PC-3 (cell line): ENCODE measurements around the gene PRDX5. TPM values are rescaled to one million over a fixed set of nuclear protein-coding genes. Genes with fewer than 3 reads are reported as not detected.
A peak's percentile ranks its signal among the peaks of the same experiment; 100 is the strongest.

Experiments used
- ATAC-seq: fragments of 200-7000 bp; cut with Tn5 transposase; 2 replicates; pipeline ENCODE4 v1.9.1; 2020; ENCODE audit warnings: mild to moderate bottlenecking, moderate library complexity
- BruUV-seq: library from RNA; stranded (reverse); fragments of 400-500 nt; replicated peaks from 2 replicates; lab custom pipeline; 2021; lab: Mats Ljungman, UMichigan
- CTCF ChIA-PET: fragments of 300-600 bp; sonication (Branson Sonifier 250); formaldehyde crosslinking; loops from one replicate; lab custom pipeline; 2022; ENCODE audit warnings: antibody characterized with exemption; lab: Charles Lee
- POLR2A ChIA-PET: fragments of 300-600 bp; sonication (Branson Sonifier 250); formaldehyde crosslinking; loops from one replicate; lab custom pipeline; 2022; ENCODE audit warnings: antibody characterized with exemption; ENCODE audit not compliant: unreplicated experiment; lab: Charles Lee
- DNase-seq: peaks from one replicate; pipeline ENCODE4 v3.0.0-alpha.2; 2015
- H2AFZ ChIP-seq: fragments of 300-600 bp; sonication (generic); 2 replicates; pipeline ENCODE4 v1.6.0; 2016; ENCODE audit warnings: antibody characterized with exemption, low read length
- H3F3A ChIP-seq: fragments of 300-600 bp; sonication (generic); one replicate; pipeline ENCODE4 v1.6.0; 2017; ENCODE audit warnings: antibody characterized with exemption, low read length, control low read depth, mild to moderate bottlenecking; ENCODE audit not compliant: unreplicated experiment
- H3K27ac ChIP-seq: fragments of 300-600 bp; sonication (generic); 2 replicates; pipeline ENCODE4 v1.5.1; 2016; ENCODE audit warnings: mild to moderate bottlenecking, low read length
- H3K27me3 ChIP-seq: fragments of 300-600 bp; sonication (generic); 2 replicates; pipeline ENCODE4 v1.6.1; 2016; ENCODE audit warnings: low read length, mixed read lengths
- H3K36me3 ChIP-seq: fragments of 300-600 bp; sonication (generic); 2 replicates; pipeline ENCODE4 v1.6.1; 2016; ENCODE audit warnings: low read depth, mixed run types, low read length, mixed read lengths
- H3K4me1 ChIP-seq: fragments of 300-600 bp; sonication (generic); 2 replicates; pipeline ENCODE4 v1.5.1; 2016; ENCODE audit warnings: low read length; ENCODE audit not compliant: insufficient read depth
- H3K4me2 ChIP-seq: fragments of 300-600 bp; sonication (generic); 2 replicates; pipeline ENCODE4 v1.6.0; 2016; ENCODE audit warnings: low read length
- H3K4me3 ChIP-seq: fragments of 300-600 bp; sonication (generic); 2 replicates; pipeline ENCODE4 v1.5.1; 2016; ENCODE audit warnings: mild to moderate bottlenecking, low read length, mixed read lengths
- H3K79me2 ChIP-seq: fragments of 300-600 bp; sonication (generic); 2 replicates; pipeline ENCODE4 v1.6.1; 2017; ENCODE audit warnings: low read length, mixed read lengths
- H3K9ac ChIP-seq: fragments of 300-600 bp; sonication (generic); 2 replicates; pipeline ENCODE4 v1.6.0; 2016; ENCODE audit warnings: mild to moderate bottlenecking, low read length
- H3K9me2 ChIP-seq: fragments of 300-600 bp; sonication (generic); replicated peaks from 2 replicates; pipeline ENCODE4 v1.6.1; 2016; ENCODE audit warnings: mixed run types, low read length, mixed read lengths
- H3K9me3 ChIP-seq: fragments of 300-600 bp; sonication (generic); 2 replicates; pipeline ENCODE4 v1.6.1; 2016; ENCODE audit warnings: low read length, mixed read lengths
- H4K20me1 ChIP-seq: fragments of 300-600 bp; sonication (generic); 2 replicates; pipeline ENCODE4 v1.6.1; 2016; ENCODE audit warnings: low read length, mixed read lengths
- EZH2 ChIP-seq: fragments of 300-600 bp; sonication (generic); IDR thresholded peaks from one replicate; pipeline ENCODE4 v1.6.1; 2017; ENCODE audit warnings: antibody characterized with exemption, mild to moderate bottlenecking, low read length; ENCODE audit not compliant: unreplicated experiment
- EZH2phosphoT487 ChIP-seq: fragments of 300-600 bp; sonication (generic); IDR thresholded peaks from 2 replicates; pipeline ENCODE4 v1.6.1; 2018; ENCODE audit warnings: mild to moderate bottlenecking, antibody characterized with exemption, low read length, borderline replicate concordance
- intact Hi-C: fragments of 100-400 bp; cut with micrococcal nuclease; formaldehyde crosslinking; loops from 2 replicates; pipeline ENCODE4 v1.9.0; 2023
- total RNA-seq: library from RNA; depleted of rRNA; stranded (reverse); fragments of >200 nt; gene quantifications from 2 replicates; pipeline ENCODE4 v1.2.3, GENCODE V29; 2014
- TF ChIP-seq, protein P1 (sequence below): fragments of 300-600 bp; sonication (generic); conservative IDR thresholded peaks from 2 replicates; pipeline ENCODE4 v1.5.1; 2017; ENCODE audit warnings: antibody characterized with exemption, low read depth, mild to moderate bottlenecking, low read length

PRDX5 gene
- total RNA-seq, 1 experiment from 2014 or later = 467 TPM

GRCh38 chr11:64284962-64285884 lies 32.7 kb upstream of the PRDX5 start, which contains the start of gene GPR137:
TSS of gene GPR137 (plus strand) at chr11:64285848. CDS start at chr11:64286525, 677 bp downstream.
- CTCF ChIA-PET = interaction anchor here (1.0 to 1.1 kb wide), 2 partner anchors 9 to 33 kb away, joined by 3 read pairs; no protein-coding TSS in a partner anchor
- intact Hi-C loops = loop anchor here (2.0 kb wide), 2 partner anchors 14 to 16 kb away; partner anchors contain the start of gene CATSPERZ
- no peaks in the 10 kb centered on the region for H3F3A ChIP-seq
- peaks cover 18% of the 10 kb centered on the region for H3K4me1 ChIP-seq
- H3K4me3 ChIP-seq = peak within 1 kb of the TSS; percentile 73
- TF ChIP-seq EZH2 (no peak), EZH2phosphoT487 (no peak)
- TF ChIP-seq, protein P1, sequence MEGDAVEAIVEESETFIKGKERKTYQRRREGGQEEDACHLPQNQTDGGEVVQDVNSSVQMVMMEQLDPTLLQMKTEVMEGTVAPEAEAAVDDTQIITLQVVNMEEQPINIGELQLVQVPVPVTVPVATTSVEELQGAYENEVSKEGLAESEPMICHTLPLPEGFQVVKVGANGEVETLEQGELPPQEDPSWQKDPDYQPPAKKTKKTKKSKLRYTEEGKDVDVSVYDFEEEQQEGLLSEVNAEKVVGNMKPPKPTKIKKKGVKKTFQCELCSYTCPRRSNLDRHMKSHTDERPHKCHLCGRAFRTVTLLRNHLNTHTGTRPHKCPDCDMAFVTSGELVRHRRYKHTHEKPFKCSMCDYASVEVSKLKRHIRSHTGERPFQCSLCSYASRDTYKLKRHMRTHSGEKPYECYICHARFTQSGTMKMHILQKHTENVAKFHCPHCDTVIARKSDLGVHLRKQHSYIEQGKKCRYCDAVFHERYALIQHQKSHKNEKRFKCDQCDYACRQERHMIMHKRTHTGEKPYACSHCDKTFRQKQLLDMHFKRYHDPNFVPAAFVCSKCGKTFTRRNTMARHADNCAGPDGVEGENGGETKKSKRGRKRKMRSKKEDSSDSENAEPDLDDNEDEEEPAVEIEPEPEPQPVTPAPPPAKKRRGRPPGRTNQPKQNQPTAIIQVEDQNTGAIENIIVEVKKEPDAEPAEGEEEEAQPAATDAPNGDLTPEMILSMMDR = no peak
- no peaks in the 10 kb centered on the region for H3K9me2 ChIP-seq
- H3K79me2 ChIP-seq = peaks cover 28% of the 10 kb centered on the region
- H3K4me2 ChIP-seq = peak within 1 kb of the TSS; percentile 90
- peak within 1 kb of the TSS; percentile 88 for H2AFZ ChIP-seq
- peak; percentile 79 for DNase-seq
- peak; percentile 47 for ATAC-seq
- no peaks in the 10 kb centered on the region for H4K20me1 ChIP-seq
- peak within 1 kb of the TSS; percentile 75 for H3K9ac ChIP-seq
- H3K27me3 ChIP-seq = no peaks in the 10 kb centered on the region
- TSS peak; percentile 91 for BruUV-seq
- H3K27ac ChIP-seq = peak within 1 kb of the TSS; percentile 62
- H3K9me3 ChIP-seq = no peaks in the 10 kb centered on the region
- H3K36me3 ChIP-seq = no peaks in the 10 kb centered on the region
- POLR2A ChIA-PET = no interaction called here

DNA sequence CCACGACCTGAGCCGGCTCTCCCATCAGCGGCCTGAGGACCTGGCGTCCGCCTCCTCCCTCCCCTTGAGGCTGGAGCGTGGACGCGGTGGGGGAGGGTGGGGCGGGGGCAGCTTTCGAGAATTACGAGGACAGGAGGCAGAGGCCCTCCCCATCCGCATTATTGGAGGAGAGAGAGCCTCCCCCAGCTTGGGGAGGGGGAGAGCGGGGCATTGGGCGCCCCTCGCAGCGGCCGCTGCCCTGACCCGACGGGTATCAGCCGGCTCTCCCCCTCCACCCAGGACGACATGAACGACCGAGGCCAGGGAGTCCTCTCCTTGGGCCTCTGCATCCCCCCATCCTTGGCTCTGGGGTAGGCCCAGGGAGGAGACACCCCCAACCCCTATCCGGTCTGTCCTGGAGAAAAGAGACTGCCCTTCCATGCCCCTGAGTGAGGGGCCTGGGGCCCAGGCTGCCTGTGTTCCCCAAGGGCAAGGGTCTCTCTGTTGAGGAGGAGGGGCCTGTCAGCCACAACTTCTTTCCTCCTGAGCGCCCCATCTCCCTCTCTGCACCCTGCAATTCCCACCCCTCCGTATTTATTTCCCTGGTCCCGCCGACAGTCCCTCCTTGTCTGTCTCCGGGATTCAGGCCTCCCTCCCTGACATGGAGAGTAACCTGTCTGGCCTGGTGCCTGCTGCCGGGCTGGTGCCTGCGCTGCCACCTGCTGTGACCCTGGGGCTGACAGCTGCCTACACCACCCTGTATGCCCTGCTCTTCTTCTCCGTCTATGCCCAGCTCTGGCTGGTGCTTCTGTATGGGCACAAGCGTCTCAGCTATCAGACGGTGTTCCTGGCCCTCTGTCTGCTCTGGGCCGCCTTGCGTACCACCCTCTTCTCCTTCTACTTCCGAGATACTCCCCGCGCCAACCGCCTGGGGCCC lies 31.8 kb upstream of the PRDX5 start:
- peak overlapping the region; percentile 90 for H3K4me2 ChIP-seq
- H3F3A ChIP-seq = no peaks in the 10 kb centered on the region
- peaks cover 18% of the 10 kb centered on the region for H3K4me1 ChIP-seq
- no peaks in the 10 kb centered on the region for H3K9me2 ChIP-seq
- peak; percentile 22 for ATAC-seq
- no peaks in the 10 kb centered on the region for H3K9me3 ChIP-seq
- H3K4me3 ChIP-seq = peak overlapping the region; percentile 73
- H3K27ac ChIP-seq = no peak overlapping the region
- peak; percentile 55 for DNase-seq
- no peaks in the 10 kb centered on the region for H3K36me3 ChIP-seq
- CTCF ChIA-PET = interaction anchor here (1.0 kb wide), 1 partner anchor 34 kb away, joined by 3 read pairs; no protein-coding TSS in a partner anchor
- H2AFZ ChIP-seq = peak overlapping the region; percentile 88
- peaks cover 5% of the 10 kb centered on the region; the same call in 1 of the 2 replicates for H3K27me3 ChIP-seq
- POLR2A ChIA-PET = interaction anchor here (0.5 kb wide), 1 partner anchor 112 kb away, joined by 4 read pairs; no protein-coding TSS in a partner anchor
- peaks cover 28% of the 10 kb centered on the region for H3K79me2 ChIP-seq
- TF ChIP-seq, protein P1 = peak; percentile 66
- TF ChIP-seq EZH2 (no peak), EZH2phosphoT487 (no peak)
- TSS peak; percentile 15 for BruUV-seq
- peak overlapping the region; percentile 75 for H3K9ac ChIP-seq
- intact Hi-C loops = loop anchor here (2.0 kb wide), 2 partner anchors 15 kb away; partner anchors contain the start of gene CATSPERZ
- no peaks in the 10 kb centered on the region for H4K20me1 ChIP-seq
